Hematopoietic multipotent progenitor cell treated with erythropoietin and hydrocortisone succinate and interleukin-3 and kit ligand, for 6 days (in vitro differentiated cells): Measurements from ENCODE around the gene BANF1.
"Not testable (repeated sequence)": the region's sequence is repeated elsewhere in the genome, so short reads cannot be mapped to it uniquely, and the experiment has no call there.

Experiments
- DNase-seq: peaks from one replicate; pipeline ENCODE4 v3.0.0-alpha.2; 2015

The BANF1 gene

GRCh38 chr11:65978391-65979238 lies 23.7 kb upstream of the BANF1 start:
- no peak for DNase-seq

- no peak for DNase-seq
These were observed 23.0 kb upstream of the BANF1 start for GRCh38 chr11:65979261-65979759.

GRCh38 chr11:65981101-65981740 lies 21.1 kb upstream of the BANF1 start:
- DNase-seq, result no peak

GRCh38 chr11:65981972-65982823 lies 20.1 kb upstream of the BANF1 start:
- DNase-seq, result no peak

GRCh38 chr11:65982824-65983588 lies 19.3 kb upstream of the BANF1 start:
- no peak for DNase-seq

GRCh38 chr11:65983589-65983987 lies 18.7 kb upstream of the BANF1 start:
- DNase-seq, result no peak

GRCh38 chr11:65987336-65987735 lies 15.0 kb upstream of the BANF1 start:
- no peak for DNase-seq

GRCh38 chr11:65988791-65989592 lies 13.3 kb upstream of the BANF1 start:
- peak; percentile 98 for DNase-seq

- DNase-seq, result no peak
These were observed 10.2 kb upstream of the BANF1 start for GRCh38 chr11:65992056-65992455.

GRCh38 chr11:65997286-65997685 lies 5.0 kb upstream of the BANF1 start:
- DNase-seq, result peak; percentile 86

GRCh38 chr11:66002648-66003225 lies 434 bp downstream of the BANF1 start:
- peak; percentile 56 for DNase-seq

GRCh38 chr11:66003291-66003690 lies 988 bp downstream of the BANF1 start:
- DNase-seq, result peak; percentile 35

- no peak for DNase-seq
These were observed 1.9 kb downstream of the BANF1 start for GRCh38 chr11:66004186-66004585.

GRCh38 chr11:66006134-66006890 lies 4.0 kb downstream of the BANF1 start:
- DNase-seq, result peak; percentile 5

GRCh38 chr11:66006891-66007176 lies 4.5 kb downstream of the BANF1 start:
- no peak for DNase-seq

GRCh38 chr11:66007201-66007634 lies 4.9 kb downstream of the BANF1 start:
- DNase-seq, result peak; percentile 35

GRCh38 chr11:66008095-66008467 lies 5.8 kb downstream of the BANF1 start:
- peak; percentile 2 for DNase-seq

- peak; percentile 10 for DNase-seq
These were observed 6.3 kb downstream of the BANF1 start for GRCh38 chr11:66008468-66009101.

GRCh38 chr11:66010036-66010435 lies 7.7 kb downstream of the BANF1 start:
- not testable (repeated sequence) for DNase-seq

GRCh38 chr11:66011239-66011784 lies 9.0 kb downstream of the BANF1 start:
- peak; percentile 19 for DNase-seq
